A172 (cell line): ENCODE results near the gene CTBP1. TPM values are rescaled to one million over a fixed set of nuclear protein-coding genes. Genes with fewer than 3 reads are reported as not detected.
A peak's percentile ranks its signal among the peaks of the same experiment; 100 is the strongest.

Experiments used
- DNase-seq: peaks from one replicate; pipeline ENCODE4 v3.0.0-alpha.2; 2015; ENCODE audit warnings: low spot score
- total RNA-seq: library from RNA; depleted of rRNA; stranded (reverse); fragments of >200 nt; shearing (Covaris generic); gene quantifications from 2 replicates; pipeline ENCODE4 v1.2.3, GENCODE V29; 2014

CTBP1 gene
- total RNA-seq, 1 experiment from 2014 or later = 166 TPM

- DNase-seq = no peak
Observed at GRCh38 chr4:1196421-1197183, 52.3 kb downstream of the CTBP1 start.

- no peak for DNase-seq
Observed at GRCh38 chr4:1195891-1196401, 53.0 kb downstream of the CTBP1 start.

GRCh38 chr4:1195109-1195671, 53.7 kb downstream of the CTBP1 start:
- DNase-seq = no peak

- DNase-seq = no peak
Observed at GRCh38 chr4:1194010-1194900, 54.7 kb downstream of the CTBP1 start.

GRCh38 chr4:1193206-1194009, 55.5 kb downstream of the CTBP1 start:
- DNase-seq = no peak

- DNase-seq = no peak
Observed at GRCh38 chr4:1192493-1193205, 56.3 kb downstream of the CTBP1 start.

GRCh38 chr4:1192091-1192492, 56.8 kb downstream of the CTBP1 start:
- peak; percentile 95 for DNase-seq

GRCh38 chr4:1191621-1192020, 57.3 kb downstream of the CTBP1 start:
- DNase-seq = no peak

- no peak for DNase-seq
Observed at GRCh38 chr4:1187182-1187581, 61.7 kb downstream of the CTBP1 start.

- no peak for DNase-seq
Observed at GRCh38 chr4:1183985-1184773, 64.8 kb downstream of the CTBP1 start.

- no peak for DNase-seq
Observed at GRCh38 chr4:1182313-1182712, 66.6 kb downstream of the CTBP1 start.

DNA sequence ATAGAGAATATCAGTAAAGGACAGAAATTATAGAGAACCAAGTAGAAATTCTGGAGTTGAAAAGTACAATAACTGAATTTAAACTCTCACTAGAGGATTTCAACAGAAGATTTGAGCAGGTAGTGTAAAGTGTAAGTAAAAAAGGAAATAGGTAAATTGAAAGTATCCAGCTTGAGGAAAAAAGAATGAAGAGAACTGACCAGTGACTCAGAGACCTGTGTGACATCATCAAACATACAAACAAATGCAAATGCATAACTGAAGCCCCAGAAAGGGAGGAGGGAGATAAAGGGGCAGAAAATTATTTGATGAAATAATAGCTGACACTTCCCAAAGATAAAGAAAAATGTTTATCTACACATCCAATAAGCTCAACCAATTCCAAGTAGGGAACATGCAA, 68.3 kb downstream of the CTBP1 start:
- no peak for DNase-seq

DNA sequence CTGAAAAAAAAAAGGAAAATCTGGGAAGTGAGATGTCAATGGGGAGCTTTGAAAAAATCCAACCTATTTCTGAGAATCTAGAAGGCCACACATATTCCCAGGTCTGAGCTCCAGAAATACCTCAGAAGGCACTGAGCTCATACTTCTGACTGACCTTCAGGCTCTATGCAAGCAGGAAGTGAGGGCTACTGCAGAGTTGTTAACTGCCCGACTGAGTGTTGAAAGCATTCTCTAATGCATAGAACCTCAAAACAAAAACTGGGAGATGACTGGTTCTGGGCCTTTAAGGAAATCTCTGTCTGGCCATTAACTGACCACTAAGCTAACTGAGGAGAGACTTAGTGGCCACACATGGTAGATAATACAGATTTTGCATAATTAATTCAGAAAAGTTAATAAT, 69.0 kb downstream of the CTBP1 start:
- DNase-seq = no peak

DNA sequence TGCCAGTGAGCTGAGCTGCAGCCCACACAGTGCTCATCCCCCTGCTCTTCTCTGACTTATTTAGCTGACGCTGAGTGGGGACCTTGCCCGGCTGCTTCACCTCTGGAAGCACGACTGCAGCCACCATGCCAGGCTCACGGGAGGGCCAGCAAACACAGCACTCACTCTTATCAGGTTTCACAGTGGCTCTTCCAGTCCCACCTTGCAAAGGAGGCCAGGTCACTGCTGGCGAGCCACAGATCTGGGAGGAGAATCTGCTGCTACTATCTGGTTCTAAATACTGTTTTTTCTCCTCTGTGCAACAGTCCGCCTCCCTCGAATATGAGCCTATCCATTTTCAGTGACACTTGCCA, 69.9 kb downstream of the CTBP1 start:
- no peak for DNase-seq

GRCh38 chr4:1178300-1179088, 70.4 kb downstream of the CTBP1 start:
- DNase-seq = no peak

- DNase-seq = peak; percentile 69
Observed at GRCh38 chr4:1177274-1178141, 71.4 kb downstream of the CTBP1 start.

DNA sequence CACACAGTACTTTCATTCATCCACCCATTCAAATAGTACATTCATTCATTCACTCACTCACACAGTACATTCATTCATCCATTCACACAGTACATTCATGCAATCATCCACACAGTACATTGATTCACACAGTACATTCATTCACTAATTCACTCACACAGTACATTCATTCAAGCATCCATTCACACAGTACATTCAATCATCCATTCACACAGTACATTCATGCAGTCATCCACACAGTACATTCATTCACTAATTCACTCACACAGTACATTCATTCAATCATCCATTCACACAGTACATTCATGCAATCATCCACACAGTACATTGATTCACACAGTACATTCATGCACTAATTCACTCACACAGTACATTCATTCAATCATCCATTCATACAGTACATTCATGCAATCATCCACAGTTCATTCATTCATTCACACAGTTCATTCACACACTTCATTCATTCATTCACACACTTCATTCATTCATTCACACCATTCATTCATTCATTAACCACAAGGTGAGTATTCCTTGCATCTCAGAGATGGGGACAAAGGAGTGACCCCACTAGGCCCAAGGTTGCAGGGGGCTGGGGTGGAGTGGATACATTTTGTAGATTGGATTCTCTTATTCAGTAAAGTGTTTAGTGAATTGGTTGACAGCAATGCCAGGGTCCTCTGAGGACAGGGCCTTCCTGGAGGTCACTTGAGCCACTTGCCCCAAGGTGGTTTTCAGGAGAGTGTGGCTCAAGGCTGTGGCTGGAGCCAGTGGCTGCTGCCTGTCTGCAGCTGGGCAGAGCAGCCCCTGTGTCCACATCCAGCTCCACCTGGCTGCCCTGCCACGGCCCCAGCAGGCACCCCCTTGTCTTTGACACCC, 72.3 kb downstream of the CTBP1 start:
- no peak for DNase-seq
